Keratinocyte (primary cell): ENCODE results near the gene PLEKHM1. TPM values are rescaled to one million over a fixed set of nuclear protein-coding genes. Genes with fewer than 3 reads are reported as not detected.
"Not testable (repeated sequence)": the region's sequence is repeated elsewhere in the genome, so short reads cannot be mapped to it uniquely, and the experiment has no call there.

Experiments
- DNase-seq: peaks from one replicate; pipeline ENCODE4 v3.0.0-alpha.2; 2011; ENCODE audit warnings: low read depth, missing footprints, low spot score
- FAIRE-seq: peaks from 2 replicates; lab custom pipeline; 2011; peaks lifted over from hg19 to GRCh38; lab: Jason Lieb, UNC
- H2AFZ ChIP-seq: 2 replicates; pipeline ENCODE4 v1.6.0; 2012; ENCODE audit warnings: low read length, control low read depth, inconsistent platforms; ENCODE audit not compliant: control insufficient read depth
- H3K27ac ChIP-seq: 2 replicates; pipeline ENCODE4 v1.5.1; 2011; ENCODE audit warnings: low read length; ENCODE audit not compliant: control insufficient read depth, insufficient read depth
- H3K27me3 ChIP-seq: 3 replicates; pipeline ENCODE4 v1.6.0; 2011; ENCODE audit warnings: low read length; ENCODE audit not compliant: control insufficient read depth, insufficient read depth; ENCODE audit errors: extremely low read depth
- H3K36me3 ChIP-seq, 2 experiments: 2 replicates in 1 of 2; 3 replicates in 1 of 2; pipeline ENCODE4 v1.5.1; 2011; ENCODE audit warnings: low read length in 2 of 2, mild to moderate bottlenecking in 1 of 2; ENCODE audit not compliant: control insufficient read depth in 2 of 2, insufficient read depth in 2 of 2; ENCODE audit errors: extremely low read depth in 1 of 2
- H3K4me1 ChIP-seq: 3 replicates; pipeline ENCODE4 v1.5.1; 2011; ENCODE audit warnings: low read length; ENCODE audit not compliant: control insufficient read depth, insufficient read depth; ENCODE audit errors: extremely low read depth
- H3K4me2 ChIP-seq: 3 replicates; pipeline ENCODE4 v1.6.0; 2011; ENCODE audit warnings: low read depth, low read length; ENCODE audit not compliant: control insufficient read depth, insufficient read depth; ENCODE audit errors: extremely low read depth
- H3K4me3 ChIP-seq, 3 experiments: fragments of 200-600 bp in 1 of 3; sonication (generic) in 1 of 3; 2 replicates in 2 of 3; 3 replicates in 1 of 3; pipeline ENCODE4 v1.5.1; 2011 to 2016; ENCODE audit warnings: low read length in 3 of 3, mild to moderate bottlenecking in 3 of 3, control low read depth in 2 of 3, inconsistent platforms in 1 of 3, low read depth in 1 of 3, mixed read lengths in 1 of 3, mixed run types in 1 of 3, moderate library complexity in 1 of 3; ENCODE audit not compliant: control insufficient read depth in 2 of 3, insufficient read depth in 2 of 3; ENCODE audit errors: extremely low read depth in 1 of 3
- H3K79me2 ChIP-seq: 2 replicates; pipeline ENCODE4 v1.6.0; 2012; ENCODE audit warnings: low read length; ENCODE audit not compliant: control insufficient read depth, insufficient read depth
- H3K9ac ChIP-seq: 3 replicates; pipeline ENCODE4 v1.6.0; 2011; ENCODE audit warnings: low read length; ENCODE audit not compliant: control insufficient read depth, insufficient read depth; ENCODE audit errors: extremely low read depth
- H3K9me1 ChIP-seq: 3 replicates; pipeline ENCODE4 v1.6.0; 2011; ENCODE audit warnings: low read length; ENCODE audit not compliant: control insufficient read depth, insufficient read depth; ENCODE audit errors: extremely low read depth
- H3K9me3 ChIP-seq: 2 replicates; pipeline ENCODE4 v1.5.1; 2012; ENCODE audit warnings: low read depth, low read length; ENCODE audit not compliant: control insufficient read depth
- H4K20me1 ChIP-seq: 3 replicates; pipeline ENCODE4 v1.6.0; 2011; ENCODE audit warnings: low read length; ENCODE audit not compliant: control insufficient read depth, insufficient read depth; ENCODE audit errors: extremely low read depth
- CTCF ChIP-seq, 3 experiments: IDR thresholded peaks in 1 of 3; conservative IDR thresholded peaks in 1 of 3; optimal IDR thresholded peaks in 1 of 3; 2 replicates in 2 of 3; 3 replicates in 1 of 3; pipeline versions ENCODE3 to v1.5.1; 2011; ENCODE audit warnings: low read length in 3 of 3, mild to moderate bottlenecking in 3 of 3, moderate library complexity in 2 of 3, control low read depth in 1 of 3, inconsistent platforms in 1 of 3; ENCODE audit not compliant: insufficient read depth in 2 of 3; ENCODE audit errors: extremely low read depth in 1 of 3
- EZH2 ChIP-seq: IDR thresholded peaks from one replicate; pipeline ENCODE4 v1.6.1; 2012; ENCODE audit warnings: inconsistent platforms, mild to moderate bottlenecking, low read length, moderate library complexity
- dilution Hi-C: fragments of 300-500 bp; cut with MboI; formaldehyde crosslinking; loops from one replicate; pipeline ENCODE4 v1.7.0; 2020; ENCODE audit warnings: low sequenced_read_pairs; ENCODE audit not compliant: extremely low pct_ligation_motif_present
- polyA plus RNA-seq, 5 experiments: library from polyadenylated mRNA; depleted of rRNA in 3 of 5; stranded (reverse) in 3 of 5; stranded (forward) in 1 of 5; unstranded in 1 of 5; fragments of >200 nt; gene quantifications; 1 replicate in 1 of 5; 2 replicates in 3 of 5; 3 replicates in 1 of 5; pipeline versions ENCODE4 v1.2.1 to v1.2.3, GENCODE V29; 2011 to 2012; ENCODE audit warnings: missing spikeins in 2 of 5, low read depth in 1 of 5, low replicate concordance in 1 of 5

Gene PLEKHM1
- polyA plus RNA-seq, 1 donor (not counting 4 experiments of a cell fraction or from before 2014, with no cell fraction given), result 33.0 TPM

GRCh38 chr17:45441526-45442310 is 48.8 kb downstream of the PLEKHM1 start:
- TF ChIP-seq EZH2, result no peak
- no peak for TF ChIP-seq CTCF (optimal IDR thresholded peaks at IDR 0.05 in 1 of 3, IDR thresholded peaks at IDR 0.05 in 1 of 3, conservative IDR thresholded peaks at IDR 0.05 in 1 of 3; ENCODE audit: extremely low read depth in 1 of 3, insufficient read depth in 2 of 3, low read length in 3 of 3)
- Histone ChIP-seq H3K9ac (no peak overlapping the region), H3K9me3 (no peaks in the 10 kb centered on the region), H3K4me1 (peaks cover 39% of the 10 kb centered on the region), H3K27me3 (no peaks in the 10 kb centered on the region), H3K36me3 (peaks cover 6 to 14% of the 10 kb centered on the region in 2 experiments), H2AFZ (no peak overlapping the region), H3K9me1 (peaks cover 5% of the 10 kb centered on the region), H3K79me2 (no peaks in the 10 kb centered on the region), H4K20me1 (no peaks in the 10 kb centered on the region), H3K27ac (no peak overlapping the region), H3K4me3 (no peak overlapping the region), H3K4me2 (no peak overlapping the region)
- DNase-seq (no peak), FAIRE-seq (no peak)
- dilution Hi-C loops, result no loop called here

GRCh38 chr17:45440839-45441515 is 49.5 kb downstream of the PLEKHM1 start:
- H3K27ac ChIP-seq, result peak overlapping the region; percentile 38
- dilution Hi-C loops, H3K27me3 ChIP-seq, H3K4me3 ChIP-seq, H2AFZ ChIP-seq, H3K79me2 ChIP-seq, FAIRE-seq, H3K9me1 ChIP-seq, H3K9me3 ChIP-seq, H4K20me1 ChIP-seq, DNase-seq: not testable (repeated sequence)
- H3K4me1 ChIP-seq, result peaks cover 34% of the 10 kb centered on the region
- peak overlapping the region; percentile 48 for H3K9ac ChIP-seq
- H3K36me3 ChIP-seq, result peaks cover 7 to 14% of the 10 kb centered on the region in 2 experiments
- peak overlapping the region; percentile 1 for H3K4me2 ChIP-seq
